K562 (cell line): Measurements from ENCODE around the gene GNAI1. TPM values are rescaled to one million over a fixed set of nuclear protein-coding genes. Genes with fewer than 3 reads are reported as not detected.

Source experiments
- ATAC-seq: fragments of 200-7000 bp; cut with Tn5 transposase; 3 replicates; pipeline ENCODE4 v1.9.1; 2020; ENCODE audit warnings: moderate library complexity
- BruUV-seq: library from RNA; stranded (reverse); fragments of 400-500 nt; replicated peaks from 2 replicates; lab custom pipeline; 2021; lab: Mats Ljungman, UMichigan
- CTCF ChIA-PET: fragments of 300-600 bp; formaldehyde crosslinking; extraction: SDS; loops from one replicate; lab custom pipeline; 2021; ENCODE audit warnings: low intra/inter-chr PET ratio; lab: Yijun Ruan, JAX
- POLR2A ChIA-PET: fragments of 300-600, 350-650 bp; sonication (Branson Sonifier 250); formaldehyde crosslinking; extraction: SDS; loops from one replicate; lab custom pipeline; 2021; ENCODE audit warnings: antibody characterized with exemption, inconsistent platforms; lab: Yijun Ruan, JAX
- DNase-seq, 4 experiments: peaks; one replicate each; pipeline versions ENCODE4 v3.0.0 to v3.0.0-alpha.2; 2011 to 2018; ENCODE audit warnings: low spot score in 3 of 4, mixed read lengths in 3 of 4; ENCODE audit errors: extremely low read depth in 1 of 4
- FAIRE-seq: peaks from 2 replicates; lab custom pipeline; 2011; peaks lifted over from hg19 to GRCh38; lab: Jason Lieb, UNC
- H2AFZ ChIP-seq: 2 replicates; pipeline ENCODE4 v1.6.0; 2011; ENCODE audit warnings: low read depth, low read length, control low read depth, inconsistent platforms
- H3K27ac ChIP-seq: fragments of 200-600 bp; 3 replicates; pipeline ENCODE4 v1.8.0; 2011; ENCODE audit warnings: low read depth, mild to moderate bottlenecking, control low read depth, inconsistent platforms, low read length, moderate library complexity, mixed read lengths; ENCODE audit errors: extremely low read depth
- H3K27me3 ChIP-seq, 2 experiments: fragments of 300-600 bp in 1 of 2; 2 replicates in 1 of 2; 3 replicates in 1 of 2; pipeline versions ENCODE4 v1.6.0 to v1.8.0; 2011; ENCODE audit warnings: inconsistent platforms in 2 of 2, low read length in 2 of 2, mild to moderate bottlenecking in 1 of 2, mixed read lengths in 1 of 2, moderate library complexity in 1 of 2; ENCODE audit not compliant: control insufficient read depth in 2 of 2, insufficient read depth in 2 of 2
- H3K36me3 ChIP-seq: fragments of 300-600 bp; 3 replicates; pipeline ENCODE4 v1.8.0; 2011; ENCODE audit warnings: mild to moderate bottlenecking, low read length, inconsistent platforms; ENCODE audit not compliant: control insufficient read depth, insufficient read depth
- H3K4me1 ChIP-seq, 2 experiments: fragments of 200-600 bp in 1 of 2; replicated peaks in 1 of 2; 2 replicates in 1 of 2; 3 replicates in 1 of 2; pipeline versions ENCODE4 v1.5.1 to v1.8.0; 2011; ENCODE audit warnings: inconsistent platforms in 2 of 2, low read length in 2 of 2, mild to moderate bottlenecking in 1 of 2, mixed read lengths in 1 of 2, moderate library complexity in 1 of 2; ENCODE audit not compliant: control insufficient read depth in 2 of 2, insufficient read depth in 2 of 2
- H3K4me2 ChIP-seq: 2 replicates; pipeline ENCODE4 v1.6.1; 2011; ENCODE audit warnings: low read length, control low read depth, inconsistent platforms, mixed read lengths; ENCODE audit not compliant: insufficient read depth
- H3K4me3 ChIP-seq: fragments of 200-600 bp; sonication (generic), shearing (Covaris generic); 2 replicates; pipeline ENCODE4 v1.5.1; 2016; ENCODE audit warnings: control low read depth, inconsistent platforms
- H3K79me2 ChIP-seq: fragments of 200-600 bp; 3 replicates; pipeline ENCODE4 v1.8.0; 2011; ENCODE audit warnings: low read length, inconsistent platforms; ENCODE audit not compliant: control insufficient read depth, insufficient read depth
- H3K9ac ChIP-seq, 2 experiments: 2 replicates each; pipeline versions ENCODE4 v1.6.0 to v1.6.1; 2011; ENCODE audit warnings: low read depth in 2 of 2, low read length in 2 of 2, control low read depth in 1 of 2, inconsistent platforms in 1 of 2, mild to moderate bottlenecking in 1 of 2, mixed read lengths in 1 of 2; ENCODE audit not compliant: insufficient read depth in 1 of 2
- H3K9me1 ChIP-seq: one replicate; pipeline ENCODE4 v1.6.0; 2011; ENCODE audit warnings: inconsistent platforms, mild to moderate bottlenecking, low read length, moderate library complexity; ENCODE audit not compliant: control insufficient read depth, insufficient read depth
- H3K9me3 ChIP-seq: replicated peaks from 2 replicates; pipeline ENCODE4 v1.5.1; 2011; ENCODE audit warnings: low read depth, low read length, inconsistent platforms; ENCODE audit not compliant: control insufficient read depth, insufficient read depth
- H4K20me1 ChIP-seq: replicated peaks from 2 replicates; pipeline ENCODE4 v1.6.1; 2011; ENCODE audit warnings: low read length, inconsistent platforms, mixed read lengths; ENCODE audit not compliant: control insufficient read depth, insufficient read depth
- ATF7 ChIP-seq: fragments of 450-650 bp; IDR thresholded peaks from 2 replicates; pipeline ENCODE4 v1.7.1; 2014; ENCODE audit warnings: mild to moderate bottlenecking, moderate library complexity
- CBFA2T3 ChIP-seq: fragments of 450-650 bp; IDR thresholded peaks from 2 replicates; pipeline ENCODE4 v1.6.1; 2017
- CC2D1A ChIP-seq: fragments of 450-650 bp; IDR thresholded peaks from 2 replicates; pipeline ENCODE4 v1.6.1; 2017; ENCODE audit warnings: mild to moderate bottlenecking
- ETV5 ChIP-seq: sonication (generic); formaldehyde crosslinking; IDR thresholded peaks from 2 replicates; pipeline ENCODE4 v1.4.0; 2020; ENCODE audit warnings: low read depth, mild to moderate bottlenecking, missing genetic modification reagents
- FOXA3 ChIP-seq, 2 experiments: fragments of 450-650 bp in 1 of 2; sonication (generic) in 1 of 2; formaldehyde crosslinking; IDR thresholded peaks in 1 of 2; conservative IDR thresholded peaks in 1 of 2; 2 replicates each; pipeline versions ENCODE4 v1.4.0 to v1.8.0; 2020 to 2022; ENCODE audit warnings: mild to moderate bottlenecking in 2 of 2, missing genetic modification reagents in 1 of 2
- IRF9 ChIP-seq: fragments of 450-650 bp; IDR thresholded peaks from 2 replicates; pipeline ENCODE4 v1.6.1; 2016; ENCODE audit warnings: missing biosample characterization, missing genetic modification characterization
- MED1 ChIP-seq: sonication (generic); formaldehyde crosslinking; IDR thresholded peaks from 2 replicates; pipeline ENCODE4 v1.8.1; 2023; ENCODE audit warnings: missing genetic modification reagents, borderline replicate concordance
- MEF2D ChIP-seq: conservative IDR thresholded peaks from 2 replicates; pipeline ENCODE4 v1.6.1; 2016; ENCODE audit warnings: low read depth, missing genetic modification characterization, missing compliant biosample characterization
- NCOA4 ChIP-seq: fragments of 450-650 bp; IDR thresholded peaks from 2 replicates; pipeline ENCODE4 v1.6.1; 2018; ENCODE audit warnings: mild to moderate bottlenecking; ENCODE audit not compliant: partially characterized antibody
- NR0B1 ChIP-seq: fragments of 450-650 bp; IDR thresholded peaks from one replicate; pipeline ENCODE4 v1.6.1; 2018; ENCODE audit warnings: mild to moderate bottlenecking, moderate library complexity; ENCODE audit not compliant: partially characterized antibody
- PHB2 ChIP-seq: fragments of 450-650 bp; IDR thresholded peaks from 2 replicates; pipeline ENCODE4 v1.6.1; 2017; ENCODE audit warnings: low read depth
- RBBP5 ChIP-seq: fragments of 200-600 bp; sonication (generic); IDR thresholded peaks from 2 replicates; pipeline ENCODE4 v1.6.1; 2012; ENCODE audit warnings: borderline replicate concordance, mild to moderate bottlenecking, low read length, control low read depth, inconsistent platforms; ENCODE audit not compliant: insufficient read depth, poor library complexity, severe bottlenecking
- SMARCC2 ChIP-seq: fragments of 450-650 bp; IDR thresholded peaks from 2 replicates; pipeline ENCODE4 v1.6.1; 2017; ENCODE audit warnings: antibody characterized with exemption, moderate library complexity, mild to moderate bottlenecking, low read depth
- WHSC1 ChIP-seq: IDR thresholded peaks from one replicate; pipeline ENCODE4 v1.6.1; 2012; ENCODE audit warnings: low read length, control low read depth, inconsistent platforms
- ZBTB34 ChIP-seq: fragments of 250-450 bp; sonication (Bioruptor Pico); IDR thresholded peaks from 2 replicates; pipeline ENCODE4 v1.8.0; 2021; ENCODE audit warnings: mild to moderate bottlenecking, moderate library complexity
- ZKSCAN3 ChIP-seq: fragments of 250-450 bp; sonication (Bioruptor Pico); IDR thresholded peaks from 2 replicates; pipeline ENCODE4 v1.4.0; 2020
- ZNF668 ChIP-seq: fragments of 250-450 bp; sonication (Bioruptor Pico); IDR thresholded peaks from 2 replicates; pipeline ENCODE4 v1.8.0; 2022; ENCODE audit warnings: mild to moderate bottlenecking, inconsistent platforms
- ZNF76 ChIP-seq: fragments of 250-450 bp; sonication (Bioruptor Pico); IDR thresholded peaks from 2 replicates; pipeline ENCODE4 v1.4.0; 2020; ENCODE audit warnings: mild to moderate bottlenecking, moderate library complexity, borderline replicate concordance
- in situ Hi-C: fragments of 300-500 bp; cut with MboI; formaldehyde crosslinking; loops from 4 replicates; pipeline ENCODE4 v1.15.0; 2018; ENCODE audit warnings: inconsistent platforms, mixed read lengths
- intact Hi-C: fragments of 100-400 bp; cut with micrococcal nuclease; formaldehyde crosslinking; loops from 2 replicates; pipeline ENCODE4 v1.14.2; 2022
- polyA plus RNA-seq, 8 experiments: library from polyadenylated mRNA; depleted of rRNA in 4 of 8; stranded (reverse) in 5 of 8; unstranded in 3 of 8; fragments of >200 nt; fragmentation: Nextera tagmentation in 2 of 8; fragmentation: Illumina TruSeq in 1 of 8; extraction: Ambion mirVana in 2 of 8; extraction: Trizol in 1 of 8; gene quantifications; 2 replicates each; pipeline versions ENCODE4 v1.2.1 to v1.2.3, GENCODE V29; 2011 to 2014; ENCODE audit warnings: inconsistent platforms in 1 of 8, missing spikeins in 1 of 8
- total RNA-seq, 7 experiments: library from RNA; depleted of rRNA in 6 of 7; stranded (reverse); fragments of >200 nt in 6 of 7; fragmentation: Illumina TruSeq in 2 of 7; extraction: Trizol in 2 of 7; gene quantifications; 2 replicates each; pipeline versions ENCODE4 v1.2.1 to v1.2.3, GENCODE V29; 2011 to 2021; ENCODE audit warnings: low replicate concordance in 1 of 7

The GNAI1 gene
- total and polyA plus RNA-seq, 9 of the 15 experiments (the other 6 are each of a cell fraction or from before 2014, with no cell fraction given): 0.03 to 0.13 (median 0.08) TPM; not detected in 6

GRCh38 chr7:80186721-80187120 lies 52.1 kb downstream of the GNAI1 start:
- FAIRE-seq (no peak), ATAC-seq (no peak), DNase-seq (no peak)
- Histone ChIP-seq H3K36me3 (no peaks in the 10 kb centered on the region), H3K9me1 (no peaks in the 10 kb centered on the region), H3K4me2 (no peak overlapping the region), H3K9ac (no peak overlapping the region), H4K20me1 (no peaks in the 10 kb centered on the region), H3K27ac (no peak overlapping the region), H3K4me1 (no peaks in the 10 kb centered on the region), H3K4me3 (no peak overlapping the region), H3K79me2 (no peaks in the 10 kb centered on the region), H3K27me3 (no peaks in the 10 kb centered on the region), H3K9me3 (no peaks in the 10 kb centered on the region), H2AFZ (no peak overlapping the region)
- intact Hi-C loops: no loop called here
- no TSS peak for BruUV-seq
- in situ Hi-C loops: no loop called here
- no peak for TF ChIP-seq ZNF668 (CRISPR knock-in tag)
- TF ChIP-seq ZNF76: no peak
- no peak for TF ChIP-seq FOXA3 (CRISPR knock-in tag; conservative IDR thresholded peaks at IDR 0.05 in 1 of 2, IDR thresholded peaks at IDR 0.05 in 1 of 2)
- TF ChIP-seq MED1: no peak
- no peak for TF ChIP-seq RBBP5
- TF ChIP-seq ZBTB34 (CRISPR knock-in tag): no peak
- no peak for TF ChIP-seq CC2D1A
- TF ChIP-seq NR0B1: no peak
- TF ChIP-seq MEF2D: no peak
- TF ChIP-seq SMARCC2: no peak
- TF ChIP-seq NCOA4: no peak
- TF ChIP-seq ETV5 (CRISPR knock-in tag): no peak
- no peak for TF ChIP-seq WHSC1
- no peak for TF ChIP-seq IRF9 (tag)
- TF ChIP-seq CBFA2T3: no peak
- TF ChIP-seq PHB2: no peak
- no peak for TF ChIP-seq ZKSCAN3 (CRISPR knock-in tag)
- no peak for TF ChIP-seq ATF7
- ChIA-PET POLR2A (no interaction called here), CTCF (no interaction called here)
